GM18519 (cell line): ENCODE results near the gene DLG5.

Source experiments
- ATAC-seq: cut with Tn5 transposase; IDR thresholded peaks from one replicate; pipeline ENCODE4 v1.9.1; 2021; ENCODE audit warnings: mild to moderate bottlenecking, moderate library complexity; ENCODE audit not compliant: unreplicated experiment, low FRiP score

Gene DLG5

GRCh38 chr10:77912576-77912975 is 14.0 kb downstream of the DLG5 start:
- ATAC-seq: no peak

DNA sequence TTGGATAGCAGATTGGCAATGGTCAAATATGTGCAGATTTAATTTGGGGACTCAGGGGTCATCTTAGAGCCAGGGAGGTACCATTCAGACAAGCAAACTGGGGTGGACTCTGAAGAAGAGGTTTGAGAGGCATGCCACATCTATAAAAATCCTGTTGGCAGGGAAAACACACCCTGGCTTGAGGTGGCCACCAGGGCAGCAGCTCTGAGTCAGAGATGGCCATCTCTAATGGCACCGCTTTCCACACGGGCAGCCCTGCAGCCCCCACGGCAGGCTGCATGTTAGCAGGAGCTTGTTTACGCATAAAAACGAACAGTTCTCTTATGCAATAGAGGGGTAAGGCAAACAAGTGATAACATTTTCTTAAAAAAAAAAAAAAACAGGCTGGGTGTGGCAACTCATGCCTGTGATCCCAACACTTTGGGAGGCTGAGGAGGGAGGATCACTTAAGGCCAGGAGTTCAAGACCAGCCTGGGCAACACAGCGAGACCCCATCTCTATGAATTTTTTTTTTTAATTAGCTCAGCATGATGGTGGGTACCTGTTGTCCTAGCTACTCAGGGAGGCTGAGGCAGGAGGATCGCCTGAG is 14.9 kb downstream of the DLG5 start:
- no peak for ATAC-seq

- no peak for ATAC-seq
These were observed 15.9 kb downstream of the DLG5 start for GRCh38 chr10:77910524-77911145.

- no peak for ATAC-seq
These were observed 16.7 kb downstream of the DLG5 start for GRCh38 chr10:77909749-77910375.

GRCh38 chr10:77909021-77909748 is 17.4 kb downstream of the DLG5 start:
- ATAC-seq: no peak

GRCh38 chr10:77907900-77908717 is 18.4 kb downstream of the DLG5 start:
- ATAC-seq: no peak

GRCh38 chr10:77907462-77907861 is 19.1 kb downstream of the DLG5 start:
- no peak for ATAC-seq

DNA sequence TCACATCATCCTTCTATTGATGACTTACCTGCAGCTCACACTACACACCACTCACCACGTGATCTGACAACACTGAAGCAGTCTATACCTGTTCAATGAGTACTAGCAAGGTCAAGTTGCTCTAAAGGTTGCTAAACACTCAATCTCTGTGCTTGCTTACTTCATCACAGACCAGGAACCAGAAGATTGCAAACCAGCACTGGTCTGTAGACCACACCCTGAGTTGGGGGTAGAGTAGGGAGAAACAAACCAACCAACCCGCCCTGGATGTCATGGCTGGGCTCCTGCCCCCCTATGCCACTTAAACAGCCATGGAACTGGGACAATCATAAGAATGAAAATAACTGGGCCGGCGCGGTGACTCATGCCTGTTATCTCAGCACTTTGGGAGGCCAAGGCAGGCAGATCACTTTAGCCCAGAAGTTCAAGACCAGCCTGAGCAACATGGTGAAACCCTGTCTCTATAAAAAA is 19.6 kb downstream of the DLG5 start:
- ATAC-seq: no peak

GRCh38 chr10:77905781-77906180 is 20.8 kb downstream of the DLG5 start:
- ATAC-seq: no peak

- no peak for ATAC-seq
These were observed 21.3 kb downstream of the DLG5 start for GRCh38 chr10:77905086-77905748.

GRCh38 chr10:77904100-77904840 is 22.3 kb downstream of the DLG5 start:
- ATAC-seq: no peak

DNA sequence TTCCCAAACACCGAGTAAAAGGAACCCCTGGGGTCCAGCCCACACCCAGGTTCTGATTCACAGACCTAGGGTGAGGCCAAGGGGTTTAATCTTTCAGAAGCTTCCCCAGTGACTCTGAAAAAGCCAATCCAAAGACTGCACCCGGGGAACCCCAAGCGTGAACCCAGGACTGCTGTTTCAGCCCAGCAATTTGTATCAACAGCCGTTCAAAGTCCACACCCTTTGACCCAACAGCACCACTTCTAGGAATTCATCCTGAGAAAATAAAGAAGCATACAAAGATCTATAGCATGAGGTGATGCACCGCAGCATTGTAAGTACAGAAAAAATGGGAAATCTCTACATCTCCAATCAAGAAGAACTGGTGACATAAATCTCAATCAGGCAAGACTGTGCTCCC is 24.4 kb downstream of the DLG5 start:
- ATAC-seq: no peak

DNA sequence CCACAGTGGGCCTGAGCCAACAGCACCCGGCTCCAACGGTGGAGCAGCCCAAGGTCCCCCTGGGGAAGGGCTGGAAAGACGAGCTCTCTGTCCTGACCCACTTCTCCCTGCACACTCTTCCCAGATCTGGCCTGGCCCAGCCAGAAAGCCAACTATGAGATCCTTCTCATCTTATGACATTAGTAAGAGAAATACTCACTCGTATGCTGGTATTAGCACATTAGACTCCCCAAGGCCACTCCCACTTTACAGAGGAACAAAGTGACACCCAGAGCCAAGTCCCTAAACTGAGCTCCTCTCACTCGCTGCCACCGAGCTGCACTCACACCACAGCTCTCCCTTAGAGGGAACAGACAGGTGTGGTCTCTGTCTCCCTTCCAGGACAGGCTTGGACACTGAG is 24.8 kb downstream of the DLG5 start:
- no peak for ATAC-seq

GRCh38 chr10:77899690-77900089 is 26.9 kb downstream of the DLG5 start:
- no peak for ATAC-seq

DNA sequence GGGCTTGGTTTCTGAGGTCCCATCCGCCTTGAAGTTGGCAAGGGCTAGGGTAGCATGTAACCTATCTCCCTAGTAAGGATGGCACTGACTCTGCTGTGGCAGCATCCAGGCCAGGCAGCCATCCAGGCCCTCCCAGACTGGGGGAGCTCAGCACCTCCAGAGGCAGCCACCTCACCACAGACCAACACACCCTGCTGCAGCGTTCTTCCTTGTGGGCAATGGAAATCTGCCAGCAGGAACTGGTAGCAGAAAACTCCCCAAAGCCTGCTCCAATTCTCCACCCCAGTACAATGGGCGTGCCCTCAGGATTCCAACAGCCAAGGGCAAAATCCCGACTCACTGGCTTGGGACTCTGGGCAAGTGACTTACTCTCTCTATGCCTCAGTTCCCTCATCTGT is 27.5 kb downstream of the DLG5 start:
- no peak for ATAC-seq

DNA sequence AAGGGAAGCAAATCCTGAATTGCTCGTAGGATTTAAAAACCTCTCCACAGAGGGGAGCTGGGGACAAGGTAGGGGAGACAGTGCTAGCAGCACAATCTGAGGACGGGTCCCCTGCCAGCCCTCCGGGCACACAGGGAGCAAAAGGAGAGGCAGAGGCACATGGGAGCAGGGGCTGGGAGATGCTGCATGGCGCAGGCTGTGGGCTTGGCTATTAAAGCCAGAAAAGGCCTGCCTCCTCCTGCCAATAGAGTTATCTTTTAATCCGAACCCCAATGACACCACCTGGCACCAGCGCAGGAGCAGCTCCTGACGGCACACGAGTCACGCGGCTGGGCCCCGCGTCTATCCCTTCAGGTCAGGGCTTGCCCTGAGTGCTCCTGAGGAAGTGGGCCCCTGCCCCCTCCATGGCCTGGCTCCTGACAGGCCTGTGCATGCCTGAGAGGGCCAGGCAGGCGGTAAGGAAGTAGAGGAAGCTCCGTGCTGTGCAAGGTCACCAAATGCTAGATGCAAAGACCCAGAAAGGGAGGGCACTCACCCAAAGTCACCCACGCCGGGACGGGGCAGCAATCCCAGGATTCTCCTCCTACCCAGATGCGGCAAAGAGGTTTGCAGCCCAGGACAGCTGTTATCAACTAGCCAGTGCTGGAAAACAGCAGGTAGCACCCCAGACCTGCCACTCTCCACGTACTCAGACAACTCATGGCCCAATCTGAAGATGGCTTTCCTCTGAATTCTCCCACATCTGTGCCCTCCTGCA is 28.1 kb downstream of the DLG5 start:
- ATAC-seq: no peak

DNA sequence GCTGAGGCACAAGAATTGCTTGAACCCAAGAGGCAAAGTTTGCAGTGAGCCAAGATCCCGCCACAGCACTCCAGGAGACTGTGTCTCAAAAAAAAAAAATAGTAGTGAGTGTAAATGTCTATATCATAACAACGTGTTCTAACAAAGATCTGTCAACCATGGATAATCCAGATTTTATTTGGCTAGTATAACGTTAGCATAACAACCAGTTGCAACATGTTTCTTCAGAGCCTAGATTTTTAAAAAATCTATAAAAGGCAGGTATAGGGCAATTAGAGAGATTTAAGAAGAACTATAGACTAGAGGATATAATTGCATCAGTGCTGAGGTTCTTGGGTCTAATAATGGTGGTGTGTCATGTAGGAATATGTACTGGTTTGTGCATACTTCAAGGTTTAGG is 30.5 kb downstream of the DLG5 start:
- ATAC-seq: no peak

DNA sequence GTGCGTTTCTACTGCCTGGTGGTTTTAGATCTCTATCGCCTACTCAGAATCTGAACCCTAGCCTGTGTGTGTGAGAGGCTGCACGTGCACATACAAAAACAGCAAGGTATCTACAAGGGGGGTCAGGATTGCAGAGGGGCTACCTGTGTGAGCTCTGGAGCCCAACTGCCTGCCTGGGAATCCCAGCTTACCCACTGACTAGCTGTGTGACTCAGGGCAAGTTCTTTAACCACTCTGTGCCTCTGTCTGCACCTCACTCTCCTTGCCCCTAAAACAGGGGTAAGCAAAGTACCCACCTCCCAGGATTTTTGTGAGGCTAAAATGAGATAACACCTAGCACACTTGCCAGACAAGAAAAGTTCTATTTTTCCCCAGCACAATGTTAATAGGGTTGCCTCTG is 32.5 kb downstream of the DLG5 start:
- ATAC-seq: no peak

DNA sequence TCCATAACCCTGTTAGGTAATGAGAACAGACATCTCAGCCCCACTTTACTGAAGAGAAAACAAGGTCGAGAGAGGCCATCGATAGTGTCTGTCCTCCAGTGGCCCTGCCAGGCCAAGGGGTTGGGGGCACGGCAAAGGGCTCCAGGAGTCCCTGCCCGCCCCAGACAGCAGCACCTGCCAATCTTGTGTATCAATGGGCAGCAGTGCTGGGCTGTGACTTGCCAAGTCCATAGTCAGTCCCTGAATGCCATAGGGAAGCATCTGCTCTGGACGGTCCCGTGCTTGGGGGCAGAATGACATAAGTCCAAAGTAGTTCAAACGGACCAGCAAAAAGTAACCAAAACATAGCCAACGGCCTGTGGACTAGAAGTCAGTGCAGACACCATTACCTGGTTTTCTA is 33.2 kb downstream of the DLG5 start:
- ATAC-seq: no peak
